Activated CD8-positive, alpha-beta memory T cell treated with anti-CD3 and anti-CD28 coated beads for 36 hours (primary cell): ENCODE results near the gene A1CF. TPM values are rescaled to one million over a fixed set of nuclear protein-coding genes. Genes with fewer than 3 reads are reported as not detected.

ENCODE experiments used
- CTCF ChIA-PET: fragments of 350-600 bp; sonication (Branson Sonifier 250); formaldehyde crosslinking; loops from one replicate; lab custom pipeline; 2021; ENCODE audit warnings: antibody characterized with exemption; lab: Charles Lee
- POLR2A ChIA-PET: fragments of 350-600 bp; sonication (Branson Sonifier 250); formaldehyde crosslinking; loops from one replicate; lab custom pipeline; 2021; ENCODE audit warnings: antibody characterized with exemption; lab: Charles Lee
- total RNA-seq, 2 experiments: library from RNA; stranded (reverse); gene quantifications; one replicate each; pipeline ENCODE4 v1.2.3, GENCODE V29; 2021

The A1CF gene
- total RNA-seq, 2 experiments from 2014 or later: not detected

GRCh38 chr10:50876429-50876828 is 9.0 kb downstream of the A1CF start:
- ChIA-PET POLR2A (no interaction called here), CTCF (no interaction called here)

DNA sequence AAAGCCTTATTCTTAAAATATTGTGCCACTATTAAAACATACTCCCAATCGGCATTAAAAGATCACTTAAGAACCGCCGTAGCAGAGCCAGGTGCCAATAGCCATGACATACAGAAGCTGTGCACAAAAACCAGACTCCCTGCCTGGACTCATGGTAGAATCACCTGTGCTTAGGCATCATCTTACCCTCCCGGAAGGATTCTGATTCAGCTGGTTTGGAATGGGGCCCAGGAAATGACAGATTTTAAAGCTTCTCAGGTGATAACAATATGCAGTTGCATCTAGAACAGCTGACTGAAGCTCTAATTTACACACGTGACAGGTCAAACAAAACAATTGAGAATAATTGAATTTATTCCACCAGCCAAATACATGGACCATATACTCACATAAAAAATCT is 10.7 kb downstream of the A1CF start:
- ChIA-PET POLR2A (no interaction called here), CTCF (no interaction called here)

DNA sequence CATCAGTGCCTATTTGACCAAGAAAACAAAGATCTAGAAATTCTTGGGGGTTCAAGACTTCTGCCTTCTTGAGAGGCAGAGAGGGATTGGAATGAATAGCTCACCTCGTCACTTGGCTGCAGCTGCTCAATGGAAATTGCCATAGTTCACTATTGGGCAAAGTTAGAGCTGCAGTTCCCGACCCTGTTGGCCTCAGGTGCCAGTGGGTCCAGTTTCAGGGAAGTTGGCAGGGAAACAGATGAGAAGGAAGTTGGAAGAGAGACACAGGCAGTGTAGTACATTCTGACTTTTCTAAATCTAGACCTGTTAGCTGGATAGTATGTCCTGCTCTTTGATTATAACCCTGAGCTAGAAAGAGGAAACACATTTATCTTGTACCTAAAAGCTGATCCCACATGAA is 19.1 kb downstream of the A1CF start:
- ChIA-PET CTCF (no interaction called here), POLR2A (no interaction called here)

GRCh38 chr10:50862719-50863118 is 22.7 kb downstream of the A1CF start:
- ChIA-PET POLR2A (no interaction called here), CTCF (no interaction called here)

DNA sequence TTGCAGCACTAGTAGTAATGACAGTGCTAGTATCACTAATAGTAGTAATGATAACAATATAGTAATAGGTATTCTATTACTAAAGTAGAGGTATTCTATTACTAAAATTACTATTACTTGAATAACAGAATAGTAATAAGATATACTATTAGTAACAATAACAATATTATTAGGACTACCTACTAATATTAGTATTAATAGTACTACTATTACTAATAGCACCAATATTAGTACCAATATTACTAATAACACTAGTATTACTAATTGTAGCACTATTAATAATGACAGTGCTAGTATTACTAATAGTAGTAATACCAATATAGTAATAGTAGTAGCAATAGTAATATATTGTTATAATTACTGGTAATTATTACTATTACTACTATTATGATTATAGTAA is 24.1 kb downstream of the A1CF start:
- ChIA-PET CTCF (no interaction called here), POLR2A (no interaction called here)

GRCh38 chr10:50857579-50857978 is 27.8 kb downstream of the A1CF start:
- POLR2A ChIA-PET: no interaction called here
- CTCF ChIA-PET: no interaction called here

DNA sequence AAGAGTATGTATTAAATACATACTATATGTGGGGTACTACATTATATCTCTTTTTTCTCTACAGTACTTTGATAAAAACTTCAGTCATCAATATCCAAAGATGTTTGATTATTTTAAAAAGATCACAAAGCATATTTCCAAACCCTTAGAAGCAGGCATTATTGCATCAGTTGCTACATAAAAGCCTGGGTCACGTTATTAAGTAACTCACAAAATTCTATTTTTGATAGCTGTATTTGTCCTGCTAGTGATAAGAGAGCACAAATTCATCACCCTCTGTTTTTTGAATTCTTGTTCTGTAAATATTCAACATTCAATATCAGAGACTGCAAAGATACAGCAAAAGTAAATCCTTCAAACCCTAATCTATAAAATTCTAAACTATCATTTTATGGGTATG is 30.0 kb downstream of the A1CF start:
- CTCF ChIA-PET: no interaction called here
- POLR2A ChIA-PET: no interaction called here

GRCh38 chr10:50855015-50855414 is 30.4 kb downstream of the A1CF start:
- ChIA-PET CTCF (no interaction called here), POLR2A (no interaction called here)

DNA sequence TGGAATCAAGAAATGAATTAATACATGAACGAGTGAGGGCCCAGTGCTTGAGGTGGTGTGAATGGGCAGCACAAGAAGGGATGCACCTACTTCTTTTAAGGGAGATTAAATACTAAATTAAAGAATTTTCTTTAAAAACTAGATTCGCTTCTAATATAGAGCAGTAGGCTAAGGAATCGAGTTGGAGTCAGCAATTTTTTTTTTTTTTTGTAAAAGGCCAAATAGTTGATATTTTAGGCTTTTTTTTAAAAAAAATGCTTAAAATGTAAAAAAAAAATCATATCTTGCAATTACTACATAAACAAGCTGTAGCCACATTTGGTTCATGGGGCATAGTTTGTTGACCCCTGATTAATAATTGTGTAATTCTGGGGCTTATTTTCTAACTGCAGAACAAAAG is 31.9 kb downstream of the A1CF start:
- ChIA-PET POLR2A (no interaction called here), CTCF (no interaction called here)

GRCh38 chr10:50851884-50852671 is 33.3 kb downstream of the A1CF start:
- POLR2A ChIA-PET: no interaction called here
- CTCF ChIA-PET: interaction anchor here (0.7 kb wide), 1 partner anchor 36 kb away, joined by 3 read pairs; no protein-coding TSS in a partner anchor

DNA sequence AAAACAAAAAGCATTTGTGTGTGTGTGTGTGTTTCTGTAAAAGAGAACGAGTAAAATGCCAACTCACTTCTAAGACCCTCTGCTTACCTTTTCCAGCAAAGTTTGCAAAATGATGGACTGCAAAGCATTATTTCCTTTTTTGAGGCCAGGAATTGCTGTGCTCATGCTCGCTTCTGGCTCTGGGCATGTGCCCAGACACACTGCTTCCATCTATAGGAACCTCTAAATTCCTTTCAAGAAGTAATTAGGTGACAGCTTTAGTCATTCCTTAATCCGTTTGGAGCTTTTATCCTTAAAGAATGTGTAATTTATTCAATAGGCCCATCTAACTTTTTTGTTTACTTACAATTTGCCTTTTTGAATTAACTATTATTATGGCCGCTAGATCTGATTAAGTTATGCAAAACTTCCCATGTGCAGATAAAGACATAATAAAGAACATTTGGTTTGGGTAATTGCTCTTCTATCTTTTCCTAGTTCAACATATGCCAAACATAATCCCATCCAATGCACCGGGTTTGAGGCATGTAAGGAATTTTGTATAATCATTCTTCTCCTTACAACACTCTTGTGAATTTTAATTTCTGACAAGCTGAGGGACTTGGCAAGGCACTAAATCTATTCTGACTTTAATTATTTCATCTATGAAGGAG is 34.7 kb downstream of the A1CF start:
- POLR2A ChIA-PET: no interaction called here
- CTCF ChIA-PET: no interaction called here

GRCh38 chr10:50846753-50847152 is 38.7 kb downstream of the A1CF start:
- POLR2A ChIA-PET: no interaction called here
- CTCF ChIA-PET: no interaction called here

- POLR2A ChIA-PET: no interaction called here
- CTCF ChIA-PET: no interaction called here
These were observed 48.3 kb downstream of the A1CF start for GRCh38 chr10:50837095-50837494.

GRCh38 chr10:50832171-50832751 is 53.2 kb downstream of the A1CF start:
- ChIA-PET POLR2A (no interaction called here), CTCF (no interaction called here)

GRCh38 chr10:50830066-50830465 is 55.4 kb downstream of the A1CF start:
- CTCF ChIA-PET: no interaction called here
- POLR2A ChIA-PET: no interaction called here

- ChIA-PET POLR2A (no interaction called here), CTCF (no interaction called here)
These were observed 60.6 kb downstream of the A1CF start for GRCh38 chr10:50824782-50825181.

GRCh38 chr10:50823789-50824188 is 61.6 kb downstream of the A1CF start:
- CTCF ChIA-PET: no interaction called here

DNA sequence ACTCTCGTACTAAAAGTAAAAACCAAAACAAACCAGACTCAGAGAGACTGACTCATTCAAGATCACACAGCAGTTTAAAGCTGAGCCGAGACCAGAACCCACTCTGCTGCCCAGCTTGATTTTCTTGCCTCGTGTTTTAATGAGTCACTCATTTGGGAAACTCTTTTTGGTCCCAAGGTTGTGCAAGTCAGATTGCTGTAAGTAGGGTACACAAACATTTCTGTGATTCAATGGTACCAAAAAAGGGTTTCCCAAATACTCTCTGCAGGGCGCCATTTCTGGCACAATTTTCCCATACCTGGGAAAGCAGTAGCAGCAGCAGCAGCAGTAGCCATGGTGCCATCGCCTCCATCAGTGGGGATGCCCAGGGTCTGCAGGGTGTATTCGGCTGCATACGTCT is 75.8 kb downstream of the A1CF start:
- ChIA-PET POLR2A (no interaction called here), CTCF (no interaction called here)

More at GRCh38 chr10:50823789-50824188, 61.6 kb downstream of the A1CF start:
- POLR2A ChIA-PET: no interaction called here

DNA sequence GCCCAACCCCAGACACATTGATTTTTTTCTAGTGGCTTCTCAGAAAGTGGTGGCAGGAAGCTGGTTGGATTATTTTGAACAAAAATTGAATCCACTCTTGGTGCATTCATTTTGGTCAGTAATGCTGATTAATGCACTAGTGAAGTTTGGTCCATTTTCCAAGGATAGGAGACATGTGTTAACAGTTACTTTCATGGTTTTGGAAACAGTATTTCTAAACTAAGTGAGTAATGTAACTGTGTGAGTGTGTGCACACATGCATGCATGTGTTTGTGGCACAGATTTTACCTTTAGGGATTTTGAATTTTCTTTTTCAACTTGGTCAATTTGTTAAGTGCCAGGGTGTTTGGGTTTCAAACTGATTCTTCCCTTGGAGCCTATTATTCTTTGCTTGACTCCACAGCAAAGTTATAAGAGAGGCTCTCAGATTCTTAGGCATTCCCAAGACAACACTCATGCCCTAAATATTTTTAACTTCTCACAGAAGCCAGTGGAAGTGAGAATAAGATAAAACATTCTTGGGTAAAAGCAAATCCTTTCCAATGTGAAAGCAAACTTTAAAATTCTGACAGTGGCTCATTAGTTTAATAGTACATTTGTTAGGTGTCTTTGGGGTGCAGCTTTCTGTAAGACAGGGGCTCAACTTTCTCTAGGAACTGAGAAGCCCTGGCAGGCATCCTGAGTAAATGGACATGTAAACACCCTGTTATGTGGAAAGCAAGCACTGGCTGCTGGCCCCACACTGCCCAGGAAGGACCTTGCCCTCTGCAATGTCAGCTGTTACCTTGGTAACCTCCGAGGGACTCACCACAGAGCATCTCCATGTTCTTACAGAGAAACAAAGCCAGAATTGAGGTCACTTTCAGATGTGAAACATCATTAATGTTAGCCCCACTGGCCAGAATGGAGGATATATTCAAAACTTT is 77.3 kb downstream of the A1CF start:
- ChIA-PET POLR2A (no interaction called here), CTCF (no interaction called here)
